GM18873 (cell line): Measurements from ENCODE around the gene CHRNA3.

Experiments
- ATAC-seq: cut with Tn5 transposase; IDR thresholded peaks from one replicate; pipeline ENCODE4 v1.9.1; 2021; ENCODE audit warnings: mild to moderate bottlenecking, moderate library complexity, moderate number of reproducible peaks; ENCODE audit not compliant: unreplicated experiment, low FRiP score

CHRNA3 gene

GRCh38 chr15:78637776-78638435 lies 17.1 kb upstream of the CHRNA3 start:
- no peak for ATAC-seq

- no peak for ATAC-seq
Observed at GRCh38 chr15:78636378-78636859, 15.6 kb upstream of the CHRNA3 start.

- ATAC-seq: no peak
Observed at GRCh38 chr15:78635346-78635745, 14.6 kb upstream of the CHRNA3 start.

GRCh38 chr15:78634210-78635145 lies 13.7 kb upstream of the CHRNA3 start:
- no peak for ATAC-seq

- no peak for ATAC-seq
Observed at GRCh38 chr15:78633348-78633747, 12.6 kb upstream of the CHRNA3 start.

- no peak for ATAC-seq
Observed at GRCh38 chr15:78630886-78631633, 10.3 kb upstream of the CHRNA3 start.

- no peak for ATAC-seq
Observed at GRCh38 chr15:78629716-78630065, 8.9 kb upstream of the CHRNA3 start.

- no peak for ATAC-seq
Observed at GRCh38 chr15:78629031-78629715, 8.4 kb upstream of the CHRNA3 start.

- ATAC-seq: no peak
Observed at GRCh38 chr15:78628227-78628626, 7.4 kb upstream of the CHRNA3 start.

- ATAC-seq: no peak
Observed at GRCh38 chr15:78627348-78627747, 6.6 kb upstream of the CHRNA3 start.

- ATAC-seq: no peak
Observed at GRCh38 chr15:78626381-78626995, 5.7 kb upstream of the CHRNA3 start.

GRCh38 chr15:78625606-78626280 lies 4.9 kb upstream of the CHRNA3 start:
- ATAC-seq: no peak

GRCh38 chr15:78624651-78625590 lies 4.1 kb upstream of the CHRNA3 start:
- ATAC-seq: no peak

- no peak for ATAC-seq
Observed at GRCh38 chr15:78623786-78624497, 3.1 kb upstream of the CHRNA3 start.

- no peak for ATAC-seq
Observed at GRCh38 chr15:78621810-78622402, 1.1 kb upstream of the CHRNA3 start.

- ATAC-seq: no peak
Observed at GRCh38 chr15:78620021-78620526, 722 bp downstream of the CHRNA3 start.
